Amniotic epithelial cell (primary cell): ENCODE data around the gene PET100.

ENCODE experiments used
- DNase-seq: peaks from one replicate; pipeline ENCODE4 v3.0.0-alpha.2; 2010; ENCODE audit warnings: low read depth

The PET100 gene, protein sequence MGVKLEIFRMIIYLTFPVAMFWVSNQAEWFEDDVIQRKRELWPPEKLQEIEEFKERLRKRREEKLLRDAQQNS

GRCh38 chr19:7629347-7630054 is at the start of gene PET100, which contains the start of gene XAB2:
Gene PET100 (plus strand): TSS chr19:7629793. CDS start chr19:7629834, 41 bp downstream.
Gene XAB2 (minus strand): TSS chr19:7629545. CDS start chr19:7629527, 18 bp downstream.
- DNase-seq, result peak; percentile 98

GRCh38 chr19:7582446-7582845 is 47.1 kb upstream of the PET100 start:
- no peak for DNase-seq

DNA sequence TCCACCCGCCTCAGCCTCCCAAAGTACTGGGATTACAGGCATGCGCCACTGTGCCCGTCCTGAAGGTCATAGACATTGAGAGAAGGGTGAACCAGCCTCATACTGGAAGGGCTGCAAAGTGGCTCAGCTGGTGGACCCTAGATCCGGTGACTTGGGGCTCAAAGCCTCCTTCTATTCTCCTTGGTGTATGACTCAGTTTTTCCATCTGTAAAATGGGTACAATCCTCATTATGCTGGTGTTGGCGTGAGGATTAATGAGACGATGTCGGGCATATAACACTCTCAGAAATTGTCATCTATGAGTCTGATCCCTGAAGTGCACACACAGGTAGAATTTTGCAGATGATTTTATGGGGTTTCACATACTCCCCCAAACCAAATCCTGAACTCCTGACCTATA is 39.8 kb upstream of the PET100 start:
- no peak for DNase-seq

DNA sequence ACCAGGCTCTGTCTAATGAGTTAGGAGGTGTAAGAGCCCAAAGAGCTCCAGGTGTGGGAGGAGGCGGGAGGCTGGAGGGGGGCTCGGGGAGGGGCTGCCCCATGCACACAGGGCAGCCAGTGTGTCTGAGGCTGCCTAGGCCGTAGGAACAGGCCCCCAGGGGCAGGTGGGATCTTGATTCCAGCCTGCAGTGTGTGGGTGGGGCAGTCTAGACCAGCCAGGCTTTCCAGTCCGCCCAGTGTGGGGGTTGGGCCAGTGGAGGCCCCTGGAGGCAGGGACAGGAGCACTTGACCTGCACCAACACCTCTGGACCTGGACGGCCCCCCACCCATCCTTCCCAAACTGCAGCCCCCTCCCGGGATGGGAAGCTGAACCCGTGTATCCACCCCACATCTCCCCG is 39.3 kb upstream of the PET100 start:
- no peak for DNase-seq

DNA sequence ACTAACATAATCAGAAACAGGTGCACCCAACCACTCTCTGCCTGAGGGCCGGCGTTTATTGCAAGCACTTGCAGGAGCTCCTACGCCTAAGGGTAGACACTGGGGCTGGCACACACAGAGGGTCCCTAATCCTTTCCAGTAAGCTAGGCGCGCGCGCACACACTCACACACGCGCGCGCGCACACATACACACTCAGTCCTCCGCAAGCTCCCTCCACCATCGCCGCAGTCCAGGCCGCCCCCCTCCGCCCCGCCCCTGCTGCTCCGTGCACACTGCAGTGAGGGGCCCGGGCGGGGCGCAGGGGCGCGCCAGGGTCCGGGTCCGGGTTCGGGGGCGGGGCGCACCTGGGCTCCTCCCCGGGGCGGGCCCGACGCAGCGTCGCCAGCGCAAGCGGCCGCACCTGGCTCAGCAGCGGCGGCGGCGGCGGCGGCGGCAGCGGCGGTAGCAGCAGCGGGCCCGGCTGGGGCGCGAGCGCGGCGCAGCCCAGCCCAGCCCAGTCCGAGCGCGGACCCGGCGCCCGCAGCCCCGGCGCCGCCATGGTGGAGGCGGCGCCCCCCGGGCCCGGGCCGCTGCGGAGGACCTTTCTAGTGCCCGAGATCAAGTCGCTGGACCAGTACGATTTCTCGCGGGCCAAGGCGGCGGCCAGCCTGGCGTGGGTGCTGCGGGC is 34.0 kb upstream of the PET100 start, which contains the start of gene CAMSAP3:
Gene CAMSAP3, plus strand, starts transcription at position 398 of the 668 bp plus-strand sequence. Its CDS starts 140 bp downstream, at position 538.
- no peak for DNase-seq

- DNase-seq, result no peak
Measured at GRCh38 chr19:7596211-7596937, 33.2 kb upstream of the PET100 start.

- no peak for DNase-seq
Measured at GRCh38 chr19:7597689-7598088, 31.9 kb upstream of the PET100 start.

- no peak for DNase-seq
Measured at GRCh38 chr19:7598180-7598579, 31.4 kb upstream of the PET100 start.

- no peak for DNase-seq
Measured at GRCh38 chr19:7600721-7601120, 28.9 kb upstream of the PET100 start.

GRCh38 chr19:7602240-7602934 is 27.2 kb upstream of the PET100 start:
- peak; percentile 66 for DNase-seq

DNA sequence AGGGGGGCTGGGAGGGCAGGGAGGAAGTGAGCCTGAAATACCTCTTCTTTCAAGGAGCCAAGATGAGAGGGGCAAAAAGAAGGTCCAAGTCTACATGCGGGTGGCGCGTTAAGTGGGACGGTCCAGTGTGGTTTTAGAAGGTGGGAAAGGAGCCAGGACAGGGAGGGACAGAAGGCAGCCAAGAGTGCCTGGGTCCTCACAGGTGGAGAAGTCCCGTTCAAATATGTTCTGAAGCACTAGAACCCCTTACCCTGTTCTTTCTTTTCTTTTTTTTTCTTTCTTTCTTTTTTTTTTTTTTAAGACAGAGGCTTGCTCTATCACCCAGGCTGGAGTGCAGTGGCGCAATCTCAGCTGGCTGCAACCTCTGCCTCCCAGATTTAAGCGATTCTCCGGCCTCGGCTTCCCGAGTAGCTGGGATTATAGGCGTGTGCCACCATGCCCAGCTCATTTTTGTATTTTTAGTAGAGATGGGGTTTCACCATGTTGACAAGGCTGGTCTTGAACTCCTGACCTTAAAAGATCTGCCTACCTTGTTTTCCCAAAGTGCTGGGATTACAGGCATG is 26.6 kb upstream of the PET100 start:
- peak; percentile 7 for DNase-seq

- peak; percentile 30 for DNase-seq
Measured at GRCh38 chr19:7603919-7604318, 25.7 kb upstream of the PET100 start.

GRCh38 chr19:7605490-7606222 is 23.9 kb upstream of the PET100 start:
- DNase-seq, result peak; percentile 35

DNA sequence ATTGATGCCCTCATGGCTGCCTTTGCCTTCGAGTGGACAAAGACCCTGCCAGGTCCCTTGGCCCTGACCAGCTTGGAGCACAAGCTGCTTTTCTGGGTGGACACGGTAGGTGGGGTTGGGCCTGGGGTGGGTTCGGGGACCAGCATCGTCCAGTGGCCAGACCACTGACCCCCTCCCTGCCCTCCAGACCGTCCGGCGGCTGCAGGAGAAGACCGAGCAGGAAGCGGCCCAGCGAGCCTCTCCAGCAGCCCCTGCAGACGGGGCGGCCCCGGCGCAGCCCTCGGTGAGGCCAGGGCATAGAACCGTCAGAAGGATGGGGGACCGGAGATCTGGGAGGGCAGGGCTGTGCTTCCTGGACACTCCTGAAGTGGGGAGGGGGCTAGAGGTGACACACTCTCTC is 23.3 kb upstream of the PET100 start:
- DNase-seq, result no peak

GRCh38 chr19:7607212-7607873 is 22.2 kb upstream of the PET100 start:
- DNase-seq, result no peak

- DNase-seq, result no peak
Measured at GRCh38 chr19:7607874-7608560, 21.6 kb upstream of the PET100 start.

GRCh38 chr19:7610491-7611240 is 18.9 kb upstream of the PET100 start:
- no peak for DNase-seq

DNA sequence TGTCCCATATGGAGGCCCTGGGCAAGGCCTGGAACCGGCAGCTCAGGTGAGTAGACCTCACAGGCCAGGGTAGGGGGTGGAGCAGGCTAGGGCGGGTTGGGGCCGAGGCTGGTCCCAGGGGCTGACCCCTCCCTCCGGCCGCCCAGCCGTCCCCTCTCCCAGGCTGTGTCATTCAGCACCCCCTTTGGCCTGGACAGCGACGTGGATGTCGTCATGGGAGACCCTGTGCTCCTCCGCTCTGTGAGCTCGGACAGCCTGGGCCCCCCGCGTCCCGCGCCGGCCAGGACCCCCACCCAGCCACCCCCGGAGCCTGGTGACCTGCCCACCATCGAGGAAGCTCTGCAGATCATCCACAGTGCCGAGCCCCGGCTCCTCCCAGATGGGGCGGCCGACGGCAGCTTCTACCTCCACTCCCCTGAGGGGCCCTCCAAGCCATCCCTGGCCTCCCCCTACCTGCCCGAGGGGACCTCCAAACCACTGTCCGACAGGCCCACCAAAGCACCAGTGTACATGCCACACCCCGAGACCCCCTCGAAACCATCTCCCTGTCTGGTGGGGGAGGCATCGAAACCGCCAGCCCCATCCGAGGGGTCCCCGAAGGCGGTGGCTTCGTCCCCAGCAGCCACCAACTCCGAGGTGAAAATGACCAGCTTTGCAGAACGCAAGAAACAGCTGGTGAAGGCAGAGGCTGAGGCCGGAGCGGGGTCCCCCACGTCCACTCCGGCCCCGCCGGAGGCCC is 17.9 kb upstream of the PET100 start:
- DNase-seq, result no peak
